Activated CD4-positive, alpha-beta T cell treated with anti-CD3 and anti-CD28 coated beads, Interleukin-2, amount 50 U/mL, for 4 hours (primary cell): ENCODE measurements around the gene KLK14.

Source experiments
- DNase-seq, 2 experiments: peaks; one replicate each; pipeline ENCODE4 v3.0.0-alpha.2; 2020

The KLK14 gene

GRCh38 chr19:51107406-51108065 lies 24.8 kb upstream of the KLK14 start:
- peak in 1 of 2 experiments; percentile 30 for DNase-seq

GRCh38 chr19:51103926-51104341 lies 21.2 kb upstream of the KLK14 start:
- DNase-seq: no peak

GRCh38 chr19:51102991-51103390 lies 20.3 kb upstream of the KLK14 start:
- no peak for DNase-seq

- no peak for DNase-seq
These were observed 18.6 kb upstream of the KLK14 start for GRCh38 chr19:51101171-51101865.

DNA sequence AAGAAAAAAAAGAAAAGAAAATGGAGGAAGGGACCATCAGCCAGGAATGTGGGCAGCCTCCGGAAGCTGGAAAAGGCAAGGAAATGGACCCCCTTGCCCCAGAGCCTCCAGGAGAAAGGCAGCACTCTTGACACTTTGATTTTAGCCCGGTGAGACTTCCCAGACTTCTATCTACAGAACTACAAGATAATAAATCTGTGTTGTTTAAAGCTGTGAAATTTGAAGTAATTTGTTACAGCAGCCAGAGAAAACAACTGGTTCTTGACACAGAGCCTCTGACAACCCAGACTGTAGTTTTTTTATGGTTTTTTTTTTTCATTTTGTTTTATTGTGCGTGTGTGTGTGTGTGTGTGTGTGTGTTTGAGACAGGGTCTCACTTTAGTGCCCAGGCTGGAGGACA lies 17.9 kb upstream of the KLK14 start:
- no peak for DNase-seq

- no peak for DNase-seq
These were observed 16.3 kb upstream of the KLK14 start for GRCh38 chr19:51099047-51099382.

DNA sequence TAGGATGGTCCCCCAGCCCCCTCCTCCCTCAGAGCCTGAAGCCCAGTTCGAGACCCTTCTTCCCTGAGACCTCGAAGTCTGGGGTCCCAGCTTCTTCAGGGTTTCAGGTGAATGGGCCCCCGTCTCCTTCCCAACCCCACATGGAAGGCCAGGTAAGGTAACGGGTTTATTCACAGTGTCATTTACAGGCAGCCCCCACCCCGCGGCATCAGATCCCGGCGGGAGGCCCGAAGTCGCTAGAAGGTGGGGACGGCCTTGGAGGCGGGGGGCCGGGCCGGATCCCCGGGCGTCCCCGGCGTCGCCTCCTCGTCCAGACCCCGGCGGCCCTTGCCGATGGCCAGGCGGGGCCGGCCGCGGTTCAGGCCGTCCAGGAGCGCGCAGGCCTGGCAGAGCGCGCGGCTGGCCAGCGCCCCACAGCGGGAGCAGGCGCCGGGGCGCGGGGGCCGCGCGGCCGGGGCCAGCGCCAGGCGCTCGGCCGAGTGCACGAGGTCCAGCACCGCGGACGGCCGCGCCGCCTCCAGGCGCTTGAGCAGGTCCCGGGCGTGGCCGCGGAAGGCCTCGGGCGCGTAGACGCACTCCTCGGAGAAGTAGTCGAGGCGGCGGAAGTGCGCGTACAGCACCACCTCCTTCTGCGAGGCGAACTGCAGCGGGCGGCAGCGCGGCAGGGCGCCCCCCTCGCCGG lies 15.8 kb upstream of the KLK14 start:
- DNase-seq: peak; percentile 20 to 23

DNA sequence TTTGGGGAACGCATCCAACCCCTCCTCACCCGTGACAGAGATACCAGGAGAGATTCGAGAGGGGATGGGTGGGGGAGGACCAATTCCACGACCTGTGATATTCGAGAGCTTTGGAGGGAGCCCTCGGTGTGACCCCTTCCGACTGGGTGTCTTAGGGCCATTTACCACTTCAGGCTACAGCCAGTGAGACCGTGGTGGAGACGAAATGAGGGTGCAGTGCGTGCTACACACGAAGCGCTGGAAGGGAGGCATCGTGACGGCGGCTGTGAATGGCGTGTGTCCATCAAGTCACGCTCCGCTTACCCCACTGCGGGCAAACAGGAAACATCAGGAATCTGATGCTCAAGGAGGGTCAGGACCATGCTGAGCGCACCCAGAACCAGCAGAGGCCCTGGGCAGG lies 15.1 kb upstream of the KLK14 start:
- DNase-seq: no peak

- DNase-seq: peak; percentile 64 to 67
These were observed 14.6 kb upstream of the KLK14 start for GRCh38 chr19:51097166-51097738.

DNA sequence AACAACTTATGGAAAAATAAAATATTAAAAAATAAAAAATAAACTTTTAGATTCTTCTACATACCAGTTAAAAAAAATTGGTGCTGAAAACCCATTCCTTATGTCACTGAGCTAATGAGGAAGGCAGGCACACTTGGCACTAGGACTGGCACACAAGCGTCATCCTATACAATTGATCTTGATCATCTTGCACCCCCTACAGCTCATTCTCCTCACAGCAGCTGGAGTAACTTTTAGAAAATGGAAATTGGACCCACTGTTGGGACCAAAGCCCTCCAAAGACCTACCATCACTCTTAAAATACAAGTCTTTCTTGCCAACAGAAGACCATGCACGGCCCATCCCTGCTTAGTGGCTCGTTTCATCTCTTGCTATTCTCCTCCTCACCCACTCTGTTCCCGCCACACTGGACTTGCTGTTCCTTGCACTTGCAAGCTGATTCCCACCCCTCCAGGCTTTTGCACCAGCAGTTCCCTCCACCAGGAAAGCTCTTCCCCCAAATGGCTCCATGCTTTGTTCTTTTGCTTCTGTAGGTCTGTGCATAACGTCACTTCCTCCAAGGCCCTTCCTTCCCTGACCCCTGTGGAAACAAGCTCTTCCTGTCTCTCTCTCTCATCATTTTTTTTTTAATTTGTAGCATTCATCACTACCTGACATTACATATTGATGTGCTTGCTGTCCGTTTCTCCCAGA lies 13.9 kb upstream of the KLK14 start:
- no peak for DNase-seq

DNA sequence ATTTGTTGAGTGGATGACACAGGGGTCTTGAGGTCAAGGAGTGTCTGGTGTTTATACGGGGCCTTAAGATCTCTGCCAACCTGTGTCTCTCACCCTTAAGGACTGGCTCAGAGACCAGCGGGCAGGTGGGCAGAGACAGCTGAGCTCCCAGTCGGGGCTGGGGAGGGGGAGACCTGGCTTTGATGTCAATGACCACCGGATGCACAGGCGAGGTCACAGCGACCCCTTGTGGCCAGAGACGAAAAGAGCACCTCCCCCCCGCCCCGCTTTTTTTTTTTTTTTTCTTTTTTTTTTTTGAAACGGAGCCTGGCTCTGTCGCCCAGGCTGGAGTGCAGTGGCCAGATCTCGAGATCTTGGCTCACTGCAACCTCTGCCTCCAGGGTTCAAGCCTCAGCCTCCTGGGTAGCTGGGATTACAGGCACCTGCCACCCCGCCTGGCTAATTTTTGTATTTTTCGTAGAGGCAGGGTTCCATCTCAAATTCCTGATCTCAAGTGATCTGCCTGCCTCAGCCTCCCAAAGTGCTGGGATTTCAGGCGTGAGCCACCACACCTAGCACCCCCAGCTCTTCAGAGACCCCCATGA lies 12.1 kb upstream of the KLK14 start:
- DNase-seq: peak in 1 of 2 experiments; percentile 13

- DNase-seq: no peak
These were observed 11.0 kb upstream of the KLK14 start for GRCh38 chr19:51093510-51094345.

- DNase-seq: no peak
These were observed 10.4 kb upstream of the KLK14 start for GRCh38 chr19:51093101-51093500.

- DNase-seq: no peak
These were observed 9.5 kb upstream of the KLK14 start for GRCh38 chr19:51091895-51092873.

- DNase-seq: no peak
These were observed 8.4 kb upstream of the KLK14 start for GRCh38 chr19:51091126-51091525.

- DNase-seq: no peak
These were observed 7.8 kb upstream of the KLK14 start for GRCh38 chr19:51090471-51090870.

DNA sequence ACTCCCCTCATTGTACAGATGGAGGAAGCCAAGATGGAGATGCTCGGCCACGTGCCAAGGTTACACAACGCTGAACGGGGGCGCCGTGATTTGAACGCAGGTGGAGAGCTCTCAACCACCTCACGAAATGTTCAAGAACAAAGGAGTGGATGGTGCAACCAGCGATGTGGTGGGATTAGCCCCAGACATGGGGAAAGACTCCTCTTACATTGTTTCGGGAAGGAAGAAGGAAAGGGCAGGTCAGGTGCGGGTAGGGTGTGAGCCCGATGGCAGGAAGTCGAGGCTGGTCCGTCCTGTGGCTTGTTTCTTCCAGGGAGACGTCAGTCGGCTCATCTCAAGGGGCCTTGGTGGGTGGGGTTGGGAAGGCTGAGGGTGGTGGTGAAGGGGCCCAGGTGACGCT lies 7.1 kb upstream of the KLK14 start:
- no peak for DNase-seq

DNA sequence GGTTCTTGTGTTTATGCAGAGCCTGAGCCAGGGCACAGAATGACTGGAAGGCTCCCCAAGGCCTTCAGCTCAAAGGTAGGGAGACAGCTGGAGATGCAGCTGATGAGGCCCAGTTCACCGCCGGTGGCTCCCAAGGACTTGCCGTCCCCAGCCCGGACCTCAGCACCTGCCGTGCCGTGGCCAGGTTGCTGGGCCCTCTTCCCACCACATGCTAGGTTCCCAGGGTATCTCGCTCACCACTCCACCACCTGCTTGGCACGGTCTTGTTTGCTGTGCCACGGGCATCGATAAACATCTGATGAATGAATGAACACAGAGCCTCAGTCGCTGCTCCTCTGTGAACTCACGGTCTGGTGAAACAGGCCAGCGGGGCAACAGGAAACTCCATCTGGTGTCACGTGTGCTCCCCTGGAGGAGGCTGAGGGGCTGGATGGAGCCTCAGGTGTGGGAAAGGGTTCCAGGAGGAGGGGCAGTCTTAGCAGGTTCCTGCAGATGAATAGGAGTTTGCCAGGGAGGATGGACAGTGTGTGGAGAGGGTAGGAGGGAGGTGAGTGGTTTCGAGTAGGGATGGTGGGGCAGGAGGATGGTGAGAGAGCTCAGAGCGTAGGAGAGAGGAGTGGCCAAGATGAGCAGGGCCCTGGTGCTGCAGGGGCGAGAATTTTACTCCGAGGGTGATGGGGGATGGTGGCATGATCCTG lies 3.6 kb upstream of the KLK14 start:
- no peak for DNase-seq

GRCh38 chr19:51084505-51084904 lies 1.8 kb upstream of the KLK14 start:
- no peak for DNase-seq

GRCh38 chr19:51083783-51084182 lies 1.1 kb upstream of the KLK14 start:
- no peak for DNase-seq
